Gastroesophageal sphincter (tissue), 4 donors: ENCODE results near the gene EMP2. TPM values are rescaled to one million over a fixed set of nuclear protein-coding genes. Genes with fewer than 3 reads are reported as not detected.

Source experiments
- ATAC-seq: fragments of 150-250 bp; one replicate; pipeline ENCODE4 v1.9.1; 2016; ENCODE audit warnings: mild to moderate bottlenecking, moderate library complexity
- H3K27ac ChIP-seq, 4 donors: fragments of 200-600 bp; sonication (generic) in 3 of 4; 1 replicate in 3 of 4; 2 replicates in 1 of 4; pipeline ENCODE4 v1.5.1; 2016 to 2019
- H3K27me3 ChIP-seq: fragments of 200-600 bp; sonication (generic); one replicate; pipeline ENCODE4 v1.5.1; 2019
- H3K36me3 ChIP-seq, 2 donors: fragments of 200-600 bp; sonication (generic); one replicate each; pipeline ENCODE4 v1.5.1; 2019; ENCODE audit warnings: control low read depth in 1 of 2
- H3K4me1 ChIP-seq, 3 donors: fragments of 200-600 bp; sonication (generic); 1 replicate in 2 of 3; 2 replicates in 1 of 3; pipeline ENCODE4 v1.5.1; 2016 to 2019; ENCODE audit warnings: control low read depth in 2 of 3
- H3K4me3 ChIP-seq, 2 donors: fragments of 200-600 bp; sonication (generic); one replicate each; pipeline ENCODE4 v1.5.1; 2019; ENCODE audit warnings: mild to moderate bottlenecking in 1 of 2, moderate library complexity in 1 of 2
- H3K9me3 ChIP-seq, 3 donors: fragments of 200-600 bp; sonication (generic); one replicate each; pipeline ENCODE4 v1.5.1; 2017 to 2019; ENCODE audit warnings: control low read depth in 2 of 3
- CTCF ChIP-seq, 4 experiments: fragments of 200-600 bp in 2 of 4; fragments of 450-650 bp in 2 of 4; sonication (generic) in 1 of 4; IDR thresholded peaks; one replicate each; pipeline ENCODE4 v1.5.1; 2017 to 2019; ENCODE audit warnings: antibody characterized with exemption in 4 of 4, mild to moderate bottlenecking in 2 of 4, moderate library complexity in 2 of 4
- EP300 ChIP-seq: sonication (generic); formaldehyde crosslinking; IDR thresholded peaks from one replicate; pipeline ENCODE4 v1.6.1; 2017; ENCODE audit warnings: antibody characterized with exemption, mild to moderate bottlenecking
- POLR2A ChIP-seq, 2 donors: fragments of 450-650 bp; IDR thresholded peaks; one replicate each; pipeline ENCODE4 v1.6.1; 2017; ENCODE audit warnings: antibody characterized with exemption in 2 of 2, mild to moderate bottlenecking in 2 of 2, moderate library complexity in 1 of 2
- POLR2AphosphoS5 ChIP-seq: sonication (generic); formaldehyde crosslinking; IDR thresholded peaks from one replicate; pipeline ENCODE4 v1.6.1; 2017; ENCODE audit warnings: antibody characterized with exemption
- WGBS, 2 donors: methylation state at CpG; one replicate each; pipeline ENCODE4 v1.1.5; 2018; ENCODE audit warnings: low coverage in 1 of 2; 5-methylcytosine and 5-hydroxymethylcytosine counted together
- total RNA-seq, 4 donors: library from RNA; depleted of rRNA; stranded (reverse); fragments of >200 nt; gene quantifications; one replicate each; pipeline ENCODE4 v1.1.0, GENCODE V29; 2016

Gene EMP2
- total RNA-seq, 4 donors from 2014 or later, result 52.8 to 94.7 (median 69.7) TPM

GRCh38 chr16:10558746-10559641 is 21.4 kb downstream of the EMP2 start:
- Histone ChIP-seq H3K4me3 (peak overlapping the region in 1 of 2 donors; percentile 28), H3K27ac (peak overlapping the region; percentile 35 to 83 (median 78)), H3K36me3 (no peaks in the 10 kb centered on the region), H3K27me3 (no peaks in the 10 kb centered on the region), H3K4me1 (peaks cover 0 to 68% (median 31%) of the 10 kb centered on the region in 3 donors), H3K9me3 (no peaks in the 10 kb centered on the region)
- WGBS, 2 donors, result 41 to 47% methylated on average over 3 to 15 of the region's 25 CpGs
- ATAC-seq, result peak; percentile 77
- TF ChIP-seq EP300 (no peak), POLR2AphosphoS5 (peak; percentile 67), CTCF (IDR thresholded peaks at IDR 0.05) (no peak)

DNA sequence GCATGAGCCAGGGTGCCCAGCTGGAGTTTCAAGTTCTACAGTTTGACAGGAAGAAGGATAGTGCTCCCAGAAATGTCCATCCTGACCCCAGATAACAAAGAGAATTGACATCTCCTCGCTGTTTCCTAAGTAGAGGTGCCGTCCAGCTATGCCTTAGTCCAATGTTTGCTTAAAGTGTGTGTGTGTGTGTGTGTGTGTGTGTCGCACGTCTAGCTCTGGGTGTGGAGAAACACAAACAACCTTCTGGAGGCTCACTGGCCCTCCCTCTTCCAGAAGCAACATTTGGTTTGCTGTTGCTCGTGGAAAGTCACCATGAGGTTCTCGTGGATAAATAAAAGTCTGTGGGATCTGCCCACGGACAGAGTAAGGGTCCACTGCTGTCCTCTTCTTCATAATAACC is 22.1 kb downstream of the EMP2 start:
- Histone ChIP-seq H3K27ac (peak overlapping the region; percentile 35 to 83 (median 78)), H3K4me3 (peak overlapping the region in 1 of 2 donors; percentile 28), H3K27me3 (no peaks in the 10 kb centered on the region), H3K9me3 (no peaks in the 10 kb centered on the region), H3K36me3 (no peaks in the 10 kb centered on the region), H3K4me1 (peaks cover 0 to 68% (median 31%) of the 10 kb centered on the region in 3 donors)
- TF ChIP-seq EP300 (no peak), CTCF (IDR thresholded peaks at IDR 0.05) (no peak), POLR2A (IDR thresholded peaks at IDR 0.05) (no peak), POLR2AphosphoS5 (no peak)
- WGBS, 2 donors, result 25% methylated on average over 3 of the region's 7 CpGs; no CpG with 5 or more reads in 1 of the 2 donors
- ATAC-seq, result no peak

- H3K9me3 ChIP-seq, result no peaks in the 10 kb centered on the region
- H3K4me3 ChIP-seq, result no peak overlapping the region
- H3K27ac ChIP-seq, result peak overlapping the region in 3 of 4 donors; percentile 75 to 83 (median 82)
- no peaks in the 10 kb centered on the region for H3K36me3 ChIP-seq
- TF ChIP-seq CTCF (IDR thresholded peaks at IDR 0.05) (no peak), POLR2AphosphoS5 (no peak), POLR2A (IDR thresholded peaks at IDR 0.05) (no peak), EP300 (no peak)
- H3K4me1 ChIP-seq, result peaks cover 0 to 72% (median 31%) of the 10 kb centered on the region in 3 donors
- no peak for ATAC-seq
- 79 to 87% methylated on average over 5 of the region's 5 CpGs for WGBS, 2 donors
- no peaks in the 10 kb centered on the region for H3K27me3 ChIP-seq
Observed at GRCh38 chr16:10557750-10558149, 22.6 kb downstream of the EMP2 start.

DNA sequence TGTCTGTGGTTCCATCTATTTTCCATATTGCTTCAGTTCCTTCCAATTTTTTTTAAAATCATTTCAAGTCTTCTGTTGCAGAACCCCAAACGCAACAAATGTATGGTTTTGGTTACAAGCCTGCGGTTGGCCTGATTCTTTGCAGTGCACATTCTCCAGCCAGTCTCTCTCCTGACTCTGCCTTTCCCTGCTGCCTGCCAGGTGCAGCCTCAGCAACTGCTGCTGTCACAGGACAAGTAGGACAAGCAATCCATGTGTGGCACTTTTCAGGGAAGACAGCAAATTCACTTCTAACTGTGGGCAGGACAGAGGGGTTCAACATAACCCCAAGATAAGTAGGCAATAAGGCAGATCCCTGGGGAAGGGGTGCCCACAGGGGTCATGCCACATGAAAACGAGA is 24.2 kb downstream of the EMP2 start:
- H3K4me1 ChIP-seq, result peaks cover 0 to 70% (median 29%) of the 10 kb centered on the region in 3 donors
- no peak overlapping the region for H3K27ac ChIP-seq
- WGBS, 2 donors, result 100% methylated on average over 1 of the region's 3 CpGs
- H3K36me3 ChIP-seq, result no peaks in the 10 kb centered on the region
- no peak for TF ChIP-seq CTCF (IDR thresholded peaks at IDR 0.05)
- TF ChIP-seq EP300, result no peak
- no peak for TF ChIP-seq POLR2AphosphoS5
- TF ChIP-seq POLR2A (IDR thresholded peaks at IDR 0.05), result no peak
- H3K4me3 ChIP-seq, result no peak overlapping the region
- H3K27me3 ChIP-seq, result no peaks in the 10 kb centered on the region
- ATAC-seq, result no peak
- H3K9me3 ChIP-seq, result no peaks in the 10 kb centered on the region

DNA sequence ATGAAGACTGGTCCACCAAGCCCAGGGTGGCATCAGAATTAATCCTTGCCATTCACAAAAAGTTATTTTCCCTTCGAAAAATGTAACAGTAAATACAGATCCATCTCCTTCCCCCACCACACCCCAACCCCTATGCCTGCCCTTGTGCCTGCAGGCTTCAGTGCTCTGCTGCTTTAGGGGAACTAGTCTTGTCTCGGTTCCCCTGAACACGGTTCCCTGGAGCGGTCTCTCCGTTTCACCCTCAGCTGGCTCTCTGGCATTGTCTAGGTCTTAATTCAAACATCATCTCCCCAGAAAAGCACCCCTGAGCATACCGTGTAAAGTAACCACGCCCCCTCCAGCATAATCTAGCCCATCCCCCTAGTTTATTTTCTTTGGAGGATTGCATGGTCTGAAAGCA is 25.8 kb downstream of the EMP2 start:
- H3K9me3 ChIP-seq, result no peaks in the 10 kb centered on the region
- WGBS, 2 donors, result 87 to 90% methylated on average over 3 to 7 of the region's 7 CpGs
- H3K27me3 ChIP-seq, result no peaks in the 10 kb centered on the region
- TF ChIP-seq EP300, result no peak
- no peak for TF ChIP-seq CTCF (IDR thresholded peaks at IDR 0.05)
- no peak for TF ChIP-seq POLR2AphosphoS5
- no peak overlapping the region for H3K4me3 ChIP-seq
- ATAC-seq, result no peak
- H3K4me1 ChIP-seq, result peaks cover 0 to 53% (median 13%) of the 10 kb centered on the region in 3 donors
- H3K36me3 ChIP-seq, result no peaks in the 10 kb centered on the region
- no peak overlapping the region for H3K27ac ChIP-seq
